Measurements from ENCODE around the gene THSD4. TPM values are rescaled to one million over a fixed set of nuclear protein-coding genes. Genes with fewer than 3 reads are reported as not detected.
A peak's percentile ranks its signal among the peaks of the same experiment; 100 is the strongest.
"Not testable (repeated sequence)": the region's sequence is repeated elsewhere in the genome, so short reads cannot be mapped to it uniquely, and the experiment has no call there.

The THSD4 gene
- total RNA-seq, 1 donor from 2014 or later = 151 TPM

DNA sequence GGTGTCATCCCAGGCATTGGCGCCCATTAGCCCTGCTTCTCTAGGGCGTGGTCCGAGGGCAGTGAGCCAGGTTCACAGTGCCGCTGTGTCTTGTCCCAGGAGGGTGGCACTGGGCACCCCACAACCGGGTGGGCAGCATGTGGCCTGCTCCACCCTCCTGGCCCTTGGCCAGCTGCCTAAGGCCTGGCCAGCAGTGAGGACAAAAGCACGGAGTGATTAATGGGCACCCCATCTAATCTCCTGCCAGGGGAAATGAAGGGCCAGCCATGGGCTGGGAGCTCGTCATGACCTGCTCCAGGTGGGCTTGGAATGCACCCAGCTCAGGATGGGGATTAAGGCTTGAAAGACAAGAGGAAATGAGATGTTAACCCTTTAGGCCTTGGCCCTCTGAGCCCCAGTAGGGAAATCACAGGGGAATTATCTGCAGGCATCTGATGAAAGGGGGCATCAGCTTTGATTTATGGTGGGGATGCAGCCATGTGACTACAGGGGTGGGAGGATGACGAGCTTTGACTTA is 5.2 kb downstream of the THSD4 start:
- H3K9me3 ChIP-seq = no peaks in the 10 kb centered on the region
- no peaks in the 10 kb centered on the region for H3K36me3 ChIP-seq
- no peak overlapping the region for H3K4me3 ChIP-seq
- H3K27ac ChIP-seq = peak overlapping the region in 1 of 2 donors; percentile 32
- TF ChIP-seq, protein P1, sequence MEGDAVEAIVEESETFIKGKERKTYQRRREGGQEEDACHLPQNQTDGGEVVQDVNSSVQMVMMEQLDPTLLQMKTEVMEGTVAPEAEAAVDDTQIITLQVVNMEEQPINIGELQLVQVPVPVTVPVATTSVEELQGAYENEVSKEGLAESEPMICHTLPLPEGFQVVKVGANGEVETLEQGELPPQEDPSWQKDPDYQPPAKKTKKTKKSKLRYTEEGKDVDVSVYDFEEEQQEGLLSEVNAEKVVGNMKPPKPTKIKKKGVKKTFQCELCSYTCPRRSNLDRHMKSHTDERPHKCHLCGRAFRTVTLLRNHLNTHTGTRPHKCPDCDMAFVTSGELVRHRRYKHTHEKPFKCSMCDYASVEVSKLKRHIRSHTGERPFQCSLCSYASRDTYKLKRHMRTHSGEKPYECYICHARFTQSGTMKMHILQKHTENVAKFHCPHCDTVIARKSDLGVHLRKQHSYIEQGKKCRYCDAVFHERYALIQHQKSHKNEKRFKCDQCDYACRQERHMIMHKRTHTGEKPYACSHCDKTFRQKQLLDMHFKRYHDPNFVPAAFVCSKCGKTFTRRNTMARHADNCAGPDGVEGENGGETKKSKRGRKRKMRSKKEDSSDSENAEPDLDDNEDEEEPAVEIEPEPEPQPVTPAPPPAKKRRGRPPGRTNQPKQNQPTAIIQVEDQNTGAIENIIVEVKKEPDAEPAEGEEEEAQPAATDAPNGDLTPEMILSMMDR (IDR thresholded peaks at IDR 0.05) = no peak
- intact Hi-C loops (cut with DNase I) = no loop called here
- DNase-seq (ENCODE audit: low spot score in 2 of 2) = no peak
- H3K4me1 ChIP-seq = peaks cover 2 to 31% of the 10 kb centered on the region in 2 donors
- H3K27me3 ChIP-seq = no peaks in the 10 kb centered on the region

DNA sequence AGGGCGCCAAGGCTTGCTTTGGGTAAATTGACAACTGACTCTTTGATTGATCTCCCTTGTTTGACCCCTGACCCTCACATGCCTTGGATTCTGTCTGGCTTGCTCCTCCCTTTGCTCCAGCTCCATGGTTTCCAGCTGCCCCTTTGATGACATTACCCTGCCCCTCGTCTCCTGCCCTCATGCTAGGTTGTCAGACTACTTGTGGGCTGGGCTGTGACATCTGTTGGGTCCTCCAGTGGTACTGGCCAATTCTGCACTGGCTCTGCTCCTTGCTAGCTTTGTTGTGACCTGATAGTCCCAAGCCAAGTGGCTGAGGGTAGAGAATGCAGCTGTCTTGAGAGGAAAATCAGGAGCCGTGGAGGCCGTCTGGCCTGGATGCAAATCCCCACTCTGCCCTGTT is 6.2 kb downstream of the THSD4 start:
- no peak for DNase-seq (ENCODE audit: low spot score in 2 of 2)
- Histone ChIP-seq H3K4me1 (peaks cover 4 to 40% of the 10 kb centered on the region in 2 donors), H3K27me3 (no peaks in the 10 kb centered on the region), H3K27ac (peak overlapping the region; percentile 90 to 94), H3K9me3 (no peaks in the 10 kb centered on the region), H3K4me3 (no peak overlapping the region), H3K36me3 (no peaks in the 10 kb centered on the region)
- TF ChIP-seq, protein P1 (IDR thresholded peaks at IDR 0.05) = no peak
- intact Hi-C loops (cut with DNase I) = no loop called here

DNA sequence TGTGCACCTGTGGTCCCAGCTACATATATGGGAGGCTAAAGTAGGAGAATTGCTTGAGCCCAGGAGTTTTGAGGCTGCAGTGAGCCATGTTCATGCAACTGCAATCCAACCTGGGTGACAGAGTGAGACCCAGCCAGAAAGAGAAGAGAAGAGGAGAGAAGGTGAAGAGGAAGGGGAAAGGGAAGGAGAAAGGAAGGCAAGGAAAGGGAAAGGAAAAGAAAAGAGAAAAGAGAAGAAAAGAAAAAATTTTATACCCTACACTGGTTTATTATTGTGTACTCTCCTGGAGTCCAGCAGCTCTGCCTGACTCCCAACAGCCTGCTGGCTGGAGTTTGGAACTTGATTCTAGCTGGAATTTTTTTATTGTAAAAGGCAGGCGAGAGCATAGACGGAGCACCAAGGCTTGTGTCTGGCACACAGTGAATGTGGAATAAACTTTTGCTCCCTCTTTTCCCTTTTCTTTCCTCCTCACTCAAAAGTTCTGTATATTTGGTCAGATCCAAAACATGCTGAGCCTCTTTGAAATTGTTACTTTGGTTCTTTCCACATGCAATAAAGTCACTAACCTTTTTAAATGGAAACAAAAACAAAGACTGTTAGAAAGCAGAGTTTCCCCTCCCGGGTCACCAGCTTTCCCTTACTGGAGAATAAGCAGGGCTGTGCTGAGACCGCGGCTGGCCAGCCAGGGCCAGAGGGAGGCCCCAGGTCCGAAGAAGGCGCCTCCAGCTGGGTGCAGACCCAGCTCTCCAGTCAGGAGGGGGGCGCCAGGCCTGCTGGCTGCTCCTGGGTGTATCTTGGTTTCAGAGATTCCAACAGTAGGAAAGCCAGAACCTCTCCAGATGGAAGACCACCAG is 9.9 kb downstream of the THSD4 start:
- H3K36me3 ChIP-seq = no peaks in the 10 kb centered on the region
- H3K27me3 ChIP-seq = no peaks in the 10 kb centered on the region
- DNase-seq (ENCODE audit: low spot score in 2 of 2) = no peak
- H3K4me3 ChIP-seq = peak overlapping the region; percentile 19 to 55
- intact Hi-C loops (cut with DNase I) = no loop called here
- no peaks in the 10 kb centered on the region for H3K9me3 ChIP-seq
- H3K27ac ChIP-seq = peak overlapping the region; percentile 90 to 94
- TF ChIP-seq, protein P1 (IDR thresholded peaks at IDR 0.05) = no peak
- peaks cover 4 to 48% of the 10 kb centered on the region in 2 donors for H3K4me1 ChIP-seq

DNA sequence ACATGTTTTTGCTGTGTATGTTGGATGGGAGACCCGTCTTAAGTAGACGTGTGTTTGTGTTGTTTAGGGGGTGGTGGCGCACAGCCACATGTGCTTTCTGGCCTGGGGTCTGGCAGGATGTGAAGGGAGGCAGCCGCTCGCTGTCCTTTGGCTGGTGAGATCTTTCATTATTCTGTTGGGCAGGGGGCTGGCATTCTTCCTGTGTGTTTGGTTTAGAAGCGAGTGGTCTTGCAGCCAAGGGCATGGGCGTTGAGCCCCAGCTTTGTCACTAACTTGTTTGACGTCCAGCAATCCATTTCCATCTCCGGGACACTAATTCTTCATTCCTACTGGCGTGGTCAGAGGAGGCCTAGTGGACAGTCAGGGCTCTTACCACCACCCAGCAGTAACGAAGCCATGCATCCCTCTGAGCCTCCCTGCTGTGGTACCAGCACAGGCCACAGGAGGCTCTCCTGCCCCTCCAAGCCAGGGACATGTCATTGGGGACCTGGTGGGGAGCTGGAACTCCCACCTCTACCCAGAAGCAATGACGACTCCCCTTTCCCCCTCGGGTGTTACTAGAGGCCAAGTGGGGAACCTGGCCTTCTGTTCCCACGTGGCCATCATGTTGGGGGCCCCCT is 10.7 kb downstream of the THSD4 start:
- H3K4me3 ChIP-seq = peak overlapping the region; percentile 19 to 55
- peak overlapping the region; percentile 90 to 94 for H3K27ac ChIP-seq
- no peaks in the 10 kb centered on the region for H3K36me3 ChIP-seq
- intact Hi-C loops (cut with DNase I) = no loop called here
- H3K4me1 ChIP-seq = peaks cover 4 to 42% of the 10 kb centered on the region in 2 donors
- H3K27me3 ChIP-seq = no peaks in the 10 kb centered on the region
- H3K9me3 ChIP-seq = no peaks in the 10 kb centered on the region
- no peak for DNase-seq (ENCODE audit: low spot score in 2 of 2)
- TF ChIP-seq, protein P1 (IDR thresholded peaks at IDR 0.05) = peak; percentile 40 to 61 (median 50)

DNA sequence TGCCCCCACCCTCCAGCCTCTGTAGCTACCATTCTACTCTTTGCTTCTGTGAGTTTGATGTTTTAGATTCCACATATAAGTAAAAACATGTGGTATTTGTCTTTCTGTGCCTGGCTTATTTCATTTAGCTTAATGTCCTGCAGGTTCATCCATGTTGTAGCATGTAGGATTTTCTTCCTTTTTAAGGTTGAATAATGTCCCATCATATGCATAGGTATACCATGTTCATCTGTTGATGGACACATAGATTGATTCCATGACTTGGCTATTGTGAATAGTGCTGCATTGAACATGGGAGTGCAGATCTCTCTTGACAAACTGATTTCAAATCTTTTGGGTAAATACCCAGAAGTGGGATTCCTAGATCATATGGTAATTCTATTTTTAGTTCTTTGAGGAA is 11.8 kb downstream of the THSD4 start:
- no peaks in the 10 kb centered on the region for H3K9me3 ChIP-seq
- peak overlapping the region; percentile 61 to 90 for H3K27ac ChIP-seq
- H3K4me1 ChIP-seq = peaks cover 4 to 41% of the 10 kb centered on the region in 2 donors
- no peaks in the 10 kb centered on the region for H3K36me3 ChIP-seq
- intact Hi-C loops (cut with DNase I) = no loop called here
- no peak overlapping the region for H3K4me3 ChIP-seq
- DNase-seq (ENCODE audit: low spot score in 2 of 2) = no peak
- H3K27me3 ChIP-seq = no peaks in the 10 kb centered on the region
- TF ChIP-seq, protein P1 (IDR thresholded peaks at IDR 0.05) = no peak

DNA sequence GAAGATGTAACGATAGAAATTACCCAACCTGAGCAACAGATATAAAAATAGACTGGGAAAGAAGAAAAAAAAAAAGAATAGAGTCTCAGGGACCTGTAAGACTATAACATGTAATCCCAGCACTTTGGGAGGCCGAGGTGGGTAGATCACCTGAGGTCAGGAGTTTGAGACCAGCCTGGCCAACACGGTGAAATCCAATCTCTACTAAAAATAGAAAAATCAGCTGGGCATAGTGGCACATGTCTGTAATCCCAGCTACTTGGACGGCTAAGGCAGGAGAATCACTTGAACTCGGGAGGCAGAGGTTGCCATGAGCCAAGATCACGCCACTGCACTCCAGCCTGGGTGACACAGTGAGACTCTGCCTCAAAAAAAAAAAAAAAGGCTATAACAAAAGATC is 12.9 kb downstream of the THSD4 start:
- H3K9me3 ChIP-seq; H3K4me3 ChIP-seq; H3K36me3 ChIP-seq; H3K27me3 ChIP-seq; intact Hi-C loops (cut with DNase I): not testable (repeated sequence)
- peaks cover 4 to 38% of the 10 kb centered on the region in 2 donors for H3K4me1 ChIP-seq
- H3K27ac ChIP-seq = peak overlapping the region; percentile 58 to 61
- peak in 1 of 2 donors; percentile 52 for DNase-seq (ENCODE audit: low spot score in 2 of 2)

All from ascending aorta (tissue), 2 donors.